PFSK-1 (cell line): ENCODE measurements around the gene SYTL3.

Source experiments
- REST ChIP-seq, 2 experiments: IDR thresholded peaks; 2 replicates each; pipeline versions ENCODE4 v1.6.1 to v1.8.0; 2011 to 2012; ENCODE audit warnings: low read depth in 2 of 2, low read length in 2 of 2, control low read depth in 1 of 2, inconsistent platforms in 1 of 2, mild to moderate bottlenecking in 1 of 2, moderate library complexity in 1 of 2; ENCODE audit not compliant: insufficient read depth in 1 of 2
- SIN3A ChIP-seq: IDR thresholded peaks from 2 replicates; pipeline ENCODE4 v1.6.1; 2012; ENCODE audit warnings: mild to moderate bottlenecking, low read length, moderate library complexity, borderline replicate concordance; ENCODE audit not compliant: insufficient read depth

GRCh38 chr6:158604048-158604406, 45.8 kb upstream of the SYTL3 start:
- TF ChIP-seq SIN3A = no peak
- TF ChIP-seq REST (IDR thresholded peaks at IDR 0.05; ENCODE audit: insufficient read depth in 1 of 2, low read depth in 2 of 2, low read length in 2 of 2) = no peak
